HK-2 (cell line): ENCODE results near the gene UQCR10.

Experiments
- DNase-seq: peaks from one replicate; pipeline ENCODE4 v3.0.0-alpha.2; 2018; ENCODE audit not compliant: unreplicated experiment

The UQCR10 gene

GRCh38 chr22:29798318-29798717 lies 31.1 kb downstream of the UQCR10 start:
- DNase-seq, result no peak

DNA sequence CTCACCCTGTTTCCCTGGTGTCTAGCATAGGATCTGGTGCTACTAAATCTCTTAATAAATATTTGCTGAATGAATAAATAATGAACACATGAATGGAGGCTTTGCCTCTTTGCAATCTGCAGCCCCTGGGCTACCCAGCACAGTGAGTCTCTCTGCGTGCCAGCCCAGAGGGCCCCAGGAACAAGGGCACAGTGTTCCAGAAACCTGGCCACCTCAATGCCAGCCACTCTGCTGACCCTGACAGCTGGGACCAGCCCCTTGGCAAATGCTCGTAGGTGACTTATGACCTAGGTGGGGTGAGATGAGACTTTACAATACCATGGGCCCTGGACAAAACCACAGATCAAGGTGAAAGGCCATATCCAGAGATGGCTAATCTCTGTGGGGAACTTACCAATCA lies 31.6 kb downstream of the UQCR10 start:
- no peak for DNase-seq

- DNase-seq, result peak; percentile 53
Observed at GRCh38 chr22:29799217-29799680, 32.1 kb downstream of the UQCR10 start.

GRCh38 chr22:29801153-29801552 lies 34.0 kb downstream of the UQCR10 start:
- no peak for DNase-seq

GRCh38 chr22:29801796-29802195 lies 34.6 kb downstream of the UQCR10 start:
- DNase-seq, result no peak

DNA sequence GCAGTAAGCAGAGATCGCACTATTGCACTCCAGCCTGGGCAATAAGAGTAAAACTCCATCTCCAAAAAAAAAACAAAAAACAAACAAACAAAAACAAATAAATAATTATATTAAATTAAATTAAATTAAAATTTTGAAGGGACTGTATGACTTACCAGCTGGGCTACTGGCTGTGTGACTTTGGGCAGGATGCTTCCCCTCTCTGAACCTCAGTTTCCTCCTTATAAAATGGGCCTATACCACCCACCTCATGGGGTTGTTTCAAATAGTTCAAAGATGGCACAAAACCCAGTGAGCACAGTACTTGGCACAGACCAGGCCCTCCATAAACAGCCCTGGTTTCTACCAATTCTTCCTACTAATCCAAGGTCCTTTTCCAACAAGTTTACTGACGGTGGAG lies 36.0 kb downstream of the UQCR10 start:
- no peak for DNase-seq

DNA sequence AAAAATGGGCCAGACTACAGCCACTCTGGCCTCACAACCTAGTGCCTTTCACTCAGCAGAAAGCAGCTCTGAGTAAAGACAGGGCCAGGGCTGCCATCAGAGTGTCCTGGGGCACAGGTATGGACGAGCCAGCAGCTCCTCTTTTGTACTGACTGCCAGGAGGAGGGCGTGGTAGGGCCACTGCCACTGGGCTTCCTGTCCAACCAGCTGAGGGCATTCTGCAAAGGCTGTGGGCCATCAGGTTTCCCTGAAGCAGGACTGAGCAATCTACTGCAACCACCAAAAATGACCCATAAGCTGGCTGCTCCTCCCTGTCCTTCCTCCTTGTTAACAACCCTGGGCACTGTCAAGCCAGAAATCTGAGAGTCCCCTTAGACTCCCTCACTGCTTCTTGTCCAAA lies 37.8 kb downstream of the UQCR10 start:
- no peak for DNase-seq

DNA sequence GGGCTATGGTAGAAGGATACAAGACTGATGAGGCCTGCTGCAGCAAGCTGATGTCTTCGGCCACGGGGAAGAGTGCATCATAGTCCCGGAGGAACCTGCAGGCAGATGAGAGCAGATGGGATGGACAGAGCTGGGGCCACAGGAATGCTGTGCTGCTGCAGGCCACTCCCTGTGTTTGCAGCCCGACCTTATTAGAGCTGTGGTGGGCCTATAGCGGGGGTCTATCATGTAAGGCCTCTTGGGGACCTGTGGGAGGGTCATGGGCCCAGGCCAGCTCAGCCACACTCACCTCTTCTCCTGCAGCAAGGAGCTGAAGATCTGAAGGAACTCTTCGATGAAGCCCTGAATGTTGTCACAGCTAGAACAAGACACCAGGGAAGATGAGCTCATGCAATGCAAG lies 39.0 kb downstream of the UQCR10 start:
- no peak for DNase-seq

DNA sequence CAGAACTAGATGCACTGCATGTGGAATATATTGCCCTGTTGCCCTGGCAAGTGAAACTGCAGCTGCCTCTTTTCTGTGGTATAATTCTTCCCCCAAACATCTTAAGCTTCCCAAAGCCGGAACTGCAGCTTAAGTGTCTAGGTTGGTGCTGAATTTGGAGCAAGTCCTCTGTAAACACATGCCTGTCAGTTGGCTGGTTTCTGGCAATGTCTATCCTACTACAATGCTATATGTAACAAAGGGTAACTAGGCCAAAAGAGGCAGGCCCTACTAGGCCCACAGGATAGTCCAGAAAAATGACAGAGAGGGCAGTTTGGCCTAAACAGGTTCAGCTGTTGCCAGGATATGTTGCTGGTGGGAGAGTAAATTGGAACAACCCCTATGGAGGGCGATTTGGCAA lies 43.0 kb downstream of the UQCR10 start:
- DNase-seq, result no peak

DNA sequence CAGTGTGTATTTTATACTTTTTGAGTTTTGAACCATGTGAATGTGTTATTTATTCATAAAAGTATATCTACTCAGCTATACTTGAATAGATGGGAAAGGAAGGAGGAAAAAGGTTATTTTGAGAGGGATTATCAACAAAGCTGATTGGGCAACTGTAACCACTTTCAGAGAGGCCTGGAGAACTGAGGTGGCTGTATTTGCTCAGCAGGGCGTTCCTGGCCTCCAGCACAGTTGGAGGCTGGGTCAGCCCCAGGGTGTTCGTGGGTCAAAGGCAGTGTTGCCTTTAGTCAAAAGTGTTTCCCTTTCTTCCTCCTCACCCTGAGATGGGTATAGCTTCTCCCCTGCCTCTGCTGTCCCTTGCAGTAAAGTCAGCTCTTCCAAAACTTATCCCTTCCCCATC lies 44.2 kb downstream of the UQCR10 start:
- DNase-seq, result no peak

DNA sequence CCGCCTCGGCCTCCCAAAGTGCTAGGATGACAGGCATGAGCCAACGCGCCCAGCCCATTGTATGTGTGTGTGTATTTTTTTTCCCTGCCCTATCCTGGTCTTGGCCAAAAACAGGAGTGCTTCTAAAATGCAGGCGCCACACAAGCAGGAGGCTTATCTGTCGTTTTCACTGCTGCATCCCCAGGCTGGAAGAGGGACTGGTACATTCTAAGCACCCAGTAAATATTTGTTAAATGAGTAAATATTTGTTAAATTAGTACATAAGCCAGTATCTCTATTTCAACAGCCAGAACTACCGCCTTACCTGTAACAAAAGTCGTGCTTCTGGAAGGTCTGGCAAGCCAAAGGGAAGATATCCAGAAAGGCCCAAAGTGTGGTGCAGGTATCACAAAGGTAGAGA lies 46.0 kb downstream of the UQCR10 start:
- DNase-seq, result no peak

DNA sequence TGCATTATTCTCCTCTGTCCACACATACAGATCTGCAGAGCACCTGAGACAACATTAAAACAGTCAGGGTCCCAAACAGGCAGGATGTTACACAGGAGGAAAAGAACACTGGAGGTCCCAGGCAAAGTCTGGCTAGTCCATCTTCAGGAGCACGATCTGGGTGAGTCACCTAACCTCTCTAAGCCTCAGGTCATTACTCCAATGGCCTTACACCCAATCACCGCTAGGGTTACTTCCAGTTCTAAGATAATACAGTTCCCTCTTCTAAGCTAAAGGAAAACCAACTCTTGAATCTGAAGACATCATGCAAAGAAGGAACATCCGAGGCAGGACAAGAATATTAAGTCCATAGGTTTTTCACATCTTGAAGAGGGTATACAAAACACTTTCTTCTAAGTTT lies 46.4 kb downstream of the UQCR10 start:
- DNase-seq, result no peak

DNA sequence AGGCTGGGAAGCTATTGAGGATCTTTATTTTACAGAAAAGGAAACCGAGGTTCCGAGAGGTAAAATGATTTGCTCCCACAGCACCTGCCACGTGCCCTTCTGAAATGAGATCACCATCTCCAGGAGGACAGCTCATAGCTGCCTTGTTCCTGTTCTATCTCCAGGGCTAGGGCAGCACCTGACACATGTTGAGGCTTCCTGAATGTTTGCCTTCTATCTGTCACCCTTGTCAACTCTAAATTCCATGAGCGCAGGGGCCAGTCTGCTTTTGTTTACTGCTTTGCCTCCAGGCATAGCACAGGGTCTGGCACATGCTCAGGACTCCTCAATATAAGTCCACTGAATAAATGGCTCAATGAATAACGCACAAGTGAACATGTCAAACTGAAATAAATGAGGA lies 46.8 kb downstream of the UQCR10 start:
- DNase-seq, result no peak

DNA sequence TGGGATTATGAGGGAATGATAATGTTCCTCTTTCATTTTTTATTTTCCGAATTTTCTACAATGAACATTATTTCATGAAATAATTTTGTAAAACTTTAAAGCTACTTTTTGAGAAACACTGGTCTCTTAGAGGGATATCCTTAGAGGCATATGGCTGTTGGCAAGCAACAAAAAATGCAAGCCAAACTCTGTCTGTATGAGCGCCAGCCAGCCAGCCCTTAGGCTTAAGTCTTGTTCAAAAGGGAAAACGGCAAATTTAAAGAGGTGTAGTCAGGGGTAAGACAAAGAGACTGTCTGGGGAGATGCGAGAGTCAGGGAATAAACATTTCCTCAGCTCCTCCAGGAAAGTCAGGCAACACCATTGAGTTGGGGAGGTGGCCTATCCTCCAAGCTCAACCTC lies 48.4 kb downstream of the UQCR10 start:
- no peak for DNase-seq

- DNase-seq, result no peak
Observed at GRCh38 chr22:29816128-29816527, 49.0 kb downstream of the UQCR10 start.

DNA sequence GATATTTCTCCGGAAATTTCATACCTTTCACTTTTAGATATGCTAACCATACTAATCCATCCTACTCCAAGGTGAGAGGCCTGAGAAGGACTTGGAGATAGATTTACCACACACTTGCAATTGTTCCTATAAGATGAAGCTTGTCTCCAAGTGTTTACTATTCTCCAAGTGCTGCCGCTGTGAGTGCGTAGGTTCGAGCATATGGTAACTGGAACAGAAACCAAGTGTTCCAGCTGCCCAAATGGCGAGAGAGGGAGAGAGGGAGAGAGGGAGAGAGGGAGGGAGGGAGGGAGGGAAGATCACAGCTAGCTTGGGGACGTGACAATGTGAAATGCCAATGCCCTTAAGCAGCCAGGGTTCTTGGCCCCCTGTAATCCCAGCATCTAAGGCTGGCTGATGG lies 49.4 kb downstream of the UQCR10 start:
- DNase-seq, result no peak

DNA sequence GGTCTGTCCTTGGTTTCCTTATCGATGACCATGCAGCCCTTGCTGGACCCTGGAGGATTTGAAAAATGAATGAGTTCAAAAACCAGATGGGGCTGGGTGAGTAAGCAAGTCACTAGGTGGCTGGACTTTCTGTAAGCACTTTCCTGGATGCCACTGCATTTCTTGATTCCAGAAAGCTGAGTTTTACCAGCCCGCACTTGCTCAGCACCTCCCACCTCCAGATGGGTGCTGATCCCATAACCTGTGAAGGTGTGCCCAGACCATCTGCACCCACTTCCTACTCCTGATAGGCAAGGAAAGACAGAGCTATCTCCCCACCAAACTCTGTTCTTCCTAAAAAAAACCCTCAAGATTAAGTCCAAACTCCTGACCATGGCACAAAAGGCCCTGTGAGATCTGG lies 49.8 kb downstream of the UQCR10 start:
- no peak for DNase-seq

- no peak for DNase-seq
Observed at GRCh38 chr22:29817724-29818123, 50.6 kb downstream of the UQCR10 start.

DNA sequence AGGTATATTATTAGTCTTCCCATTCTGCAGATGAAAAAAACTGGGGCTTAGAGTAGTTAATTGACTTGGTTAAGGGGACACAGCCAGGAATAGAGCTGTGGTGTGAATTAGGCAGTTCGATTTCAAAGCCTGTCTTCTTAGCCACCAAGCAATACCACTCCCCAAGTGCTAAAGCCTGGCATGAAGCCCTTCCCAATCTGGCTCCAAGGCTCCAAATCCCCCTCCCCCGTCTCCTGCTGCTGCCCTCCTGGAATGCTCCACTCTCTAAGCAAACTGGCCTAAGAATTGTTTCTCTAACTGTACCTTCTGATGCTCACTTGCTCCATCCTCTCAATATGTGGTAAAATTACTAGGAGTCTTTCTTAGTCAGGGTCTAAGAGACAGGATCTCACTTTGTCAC lies 52.3 kb downstream of the UQCR10 start:
- DNase-seq, result no peak
